Measurements from ENCODE around the gene HOXA7.

- no peak for TF ChIP-seq POLR2A (IDR thresholded peaks at IDR 0.05; ENCODE audit: low read depth, low read length)
- TF ChIP-seq BRCA1 (IDR thresholded peaks at IDR 0.05; ENCODE audit: low read depth, low read length): no peak
- no peak for TF ChIP-seq CHD4 (IDR thresholded peaks at IDR 0.05)
- TF ChIP-seq KDM1A (IDR thresholded peaks at IDR 0.05; ENCODE audit: borderline replicate concordance): no peak
These were observed 43.2 kb downstream of the HOXA7 start for GRCh38 chr7:27112955-27113949.
